HepG2 (cell line): Measurements from ENCODE around the gene WSCD2. TPM values are rescaled to one million over a fixed set of nuclear protein-coding genes. Genes with fewer than 3 reads are reported as not detected.

ENCODE experiments used
- ETV5 ChIP-seq: IDR thresholded peaks from 2 replicates; pipeline ENCODE4 v1.6.1; 2018; ENCODE audit warnings: missing biosample characterization, missing genetic modification reagents, inconsistent platforms, borderline replicate concordance
- ZFP36L1 ChIP-seq: sonication (generic); formaldehyde crosslinking; IDR thresholded peaks from 2 replicates; pipeline ENCODE4 v1.8.0; 2022; ENCODE audit warnings: mild to moderate bottlenecking, missing genetic modification reagents, moderate library complexity
- ZNF180 ChIP-seq: sonication (generic); formaldehyde crosslinking; IDR thresholded peaks from 2 replicates; pipeline ENCODE4 v1.4.0; 2020; ENCODE audit warnings: low read depth, missing genetic modification reagents, borderline replicate concordance
- ZNF207 ChIP-seq: fragments of 450-650 bp; IDR thresholded peaks from 2 replicates; pipeline ENCODE4 v1.6.1; 2016; ENCODE audit warnings: antibody characterized with exemption, borderline replicate concordance
- ZNF430 ChIP-seq: sonication (generic); formaldehyde crosslinking; IDR thresholded peaks from 2 replicates; pipeline ENCODE4 v1.9.0; 2021; ENCODE audit warnings: mild to moderate bottlenecking, missing genetic modification reagents
- polyA plus RNA-seq, 8 experiments: library from polyadenylated mRNA; depleted of rRNA in 3 of 8; stranded (reverse) in 7 of 8; unstranded in 1 of 8; fragments of >200 nt; fragmentation: Illumina TruSeq in 4 of 8; extraction: Trizol in 4 of 8; gene quantifications; 2 replicates each; pipeline versions ENCODE4 v1.2.1 to v1.2.3, GENCODE V29; 2011 to 2016; ENCODE audit warnings: low read depth in 4 of 8, missing spikeins in 1 of 8, mixed read lengths in 1 of 8; ENCODE audit not compliant: insufficient read depth in 1 of 8
- total RNA-seq, 5 experiments: library from RNA; depleted of rRNA; stranded (reverse); fragments of >200 nt; fragmentation: Illumina TruSeq; extraction: Trizol; gene quantifications; 2 replicates each; pipeline ENCODE4 v1.2.3, GENCODE V29; 2016; ENCODE audit warnings: low read depth in 1 of 5
- TF ChIP-seq, protein P1 (sequence below): sonication (generic); formaldehyde crosslinking; IDR thresholded peaks from 2 replicates; pipeline ENCODE4 v1.8.1; 2022; ENCODE audit warnings: low read depth, mild to moderate bottlenecking, missing genetic modification reagents
- TF ChIP-seq, protein P2 (sequence below): sonication (generic); formaldehyde crosslinking; IDR thresholded peaks from 2 replicates; pipeline ENCODE4 v1.5.1; 2020; ENCODE audit warnings: mild to moderate bottlenecking, missing genetic modification reagents, borderline replicate concordance
- TF ChIP-seq, protein P3 (sequence below), 2 experiments: fragments of 450-650 bp in 1 of 2; sonication (generic) in 1 of 2; formaldehyde crosslinking; IDR thresholded peaks; 2 replicates each; pipeline versions ENCODE4 v1.5.0 to v1.8.0; 2020 to 2022; ENCODE audit warnings: mild to moderate bottlenecking in 1 of 2, missing genetic modification reagents in 1 of 2

The WSCD2 gene
- total and polyA plus RNA-seq, 2 of the 13 experiments (the other 11 are each of a cell fraction or from before 2014, with no cell fraction given): not detected

- TF ChIP-seq ETV5 (CRISPR knock-in tag) (no peak), ZNF180 (CRISPR knock-in tag) (no peak), ZNF207 (no peak), ZFP36L1 (no peak), ZNF430 (CRISPR knock-in tag) (no peak)
- TF ChIP-seq, protein P1, sequence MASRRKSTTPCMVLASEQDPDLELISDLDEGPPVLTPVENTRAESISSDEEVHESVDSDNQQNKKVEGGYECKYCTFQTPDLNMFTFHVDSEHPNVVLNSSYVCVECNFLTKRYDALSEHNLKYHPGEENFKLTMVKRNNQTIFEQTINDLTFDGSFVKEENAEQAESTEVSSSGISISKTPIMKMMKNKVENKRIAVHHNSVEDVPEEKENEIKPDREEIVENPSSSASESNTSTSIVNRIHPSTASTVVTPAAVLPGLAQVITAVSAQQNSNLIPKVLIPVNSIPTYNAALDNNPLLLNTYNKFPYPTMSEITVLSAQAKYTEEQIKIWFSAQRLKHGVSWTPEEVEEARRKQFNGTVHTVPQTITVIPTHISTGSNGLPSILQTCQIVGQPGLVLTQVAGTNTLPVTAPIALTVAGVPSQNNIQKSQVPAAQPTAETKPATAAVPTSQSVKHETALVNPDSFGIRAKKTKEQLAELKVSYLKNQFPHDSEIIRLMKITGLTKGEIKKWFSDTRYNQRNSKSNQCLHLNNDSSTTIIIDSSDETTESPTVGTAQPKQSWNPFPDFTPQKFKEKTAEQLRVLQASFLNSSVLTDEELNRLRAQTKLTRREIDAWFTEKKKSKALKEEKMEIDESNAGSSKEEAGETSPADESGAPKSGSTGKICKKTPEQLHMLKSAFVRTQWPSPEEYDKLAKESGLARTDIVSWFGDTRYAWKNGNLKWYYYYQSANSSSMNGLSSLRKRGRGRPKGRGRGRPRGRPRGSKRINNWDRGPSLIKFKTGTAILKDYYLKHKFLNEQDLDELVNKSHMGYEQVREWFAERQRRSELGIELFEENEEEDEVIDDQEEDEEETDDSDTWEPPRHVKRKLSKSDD (CRISPR knock-in tag): no peak
- TF ChIP-seq, protein P2, sequence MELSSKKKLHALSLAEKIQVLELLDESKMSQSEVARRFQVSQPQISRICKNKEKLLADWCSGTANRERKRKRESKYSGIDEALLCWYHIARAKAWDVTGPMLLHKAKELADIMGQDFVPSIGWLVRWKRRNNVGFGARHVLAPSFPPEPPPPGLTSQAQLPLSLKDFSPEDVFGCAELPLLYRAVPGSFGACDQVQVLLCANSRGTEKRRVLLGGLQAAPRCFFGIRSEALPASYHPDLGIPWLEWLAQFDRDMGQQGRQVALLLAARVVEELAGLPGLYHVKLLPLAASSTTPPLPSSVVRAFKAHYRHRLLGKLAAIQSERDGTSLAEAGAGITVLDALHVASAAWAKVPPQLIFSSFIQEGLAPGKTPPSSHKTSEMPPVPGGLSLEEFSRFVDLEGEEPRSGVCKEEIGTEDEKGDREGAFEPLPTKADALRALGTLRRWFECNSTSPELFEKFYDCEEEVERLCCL (CRISPR knock-in tag): no peak
- TF ChIP-seq, protein P3, sequence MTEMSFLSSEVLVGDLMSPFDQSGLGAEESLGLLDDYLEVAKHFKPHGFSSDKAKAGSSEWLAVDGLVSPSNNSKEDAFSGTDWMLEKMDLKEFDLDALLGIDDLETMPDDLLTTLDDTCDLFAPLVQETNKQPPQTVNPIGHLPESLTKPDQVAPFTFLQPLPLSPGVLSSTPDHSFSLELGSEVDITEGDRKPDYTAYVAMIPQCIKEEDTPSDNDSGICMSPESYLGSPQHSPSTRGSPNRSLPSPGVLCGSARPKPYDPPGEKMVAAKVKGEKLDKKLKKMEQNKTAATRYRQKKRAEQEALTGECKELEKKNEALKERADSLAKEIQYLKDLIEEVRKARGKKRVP (CRISPR knock-in tag; IDR thresholded peaks at IDR 0.05): no peak
These were observed 62.0 kb downstream of the WSCD2 start (continued) for GRCh38 chr12:108191086-108191485.
